ENCODE results near the gene CLEC17A. TPM values are rescaled to one million over a fixed set of nuclear protein-coding genes. Genes with fewer than 3 reads are reported as not detected.

CLEC17A gene
- total and polyA plus RNA-seq, 7 donors: 13.7 TPM; not detected in 6

DNA sequence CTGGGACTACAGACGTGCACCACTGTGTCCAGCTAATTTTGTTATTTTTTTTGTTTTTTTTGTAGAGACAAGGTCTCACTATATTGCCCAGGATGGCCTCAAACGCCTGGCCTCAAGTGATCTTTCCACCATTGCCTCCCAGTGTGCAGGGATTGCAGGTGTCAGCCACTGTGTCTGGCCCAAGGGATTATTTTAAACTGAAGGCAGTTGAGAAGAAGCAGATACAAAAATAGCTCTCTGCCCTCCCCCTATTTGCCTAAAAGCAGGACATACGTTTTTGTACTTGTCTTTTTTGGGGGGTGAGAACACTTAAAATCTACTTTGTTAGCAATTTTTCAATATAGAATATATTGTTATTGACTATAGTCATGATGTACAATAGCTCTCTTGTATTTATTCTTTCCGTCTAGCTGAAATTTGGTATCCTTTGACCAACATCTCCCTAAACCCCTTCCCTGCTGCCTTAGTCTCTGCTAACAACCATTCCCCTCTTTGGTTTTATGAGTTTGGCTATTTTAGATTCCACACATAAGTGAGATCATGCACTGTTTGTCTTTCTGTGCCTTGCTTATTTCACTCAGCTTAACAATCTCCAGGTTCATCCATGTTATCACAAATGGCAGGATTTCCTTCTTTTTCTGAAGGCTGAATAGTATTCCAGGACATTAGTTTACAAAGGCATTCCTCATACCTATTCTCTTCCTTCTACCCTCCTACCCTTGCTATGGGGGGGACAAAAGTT is 56.8 kb downstream of the CLEC17A start:
- intact Hi-C loops (cut with DNase I): no loop called here
- Histone ChIP-seq H3K36me3 (no peaks in the 10 kb centered on the region), H3K27ac (peak overlapping the region in 3 of 4 donors; percentile 42 to 68 (median 60)), H3K9me3 (peaks cover 0 to 8% (median 2%) of the 10 kb centered on the region in 4 donors), H3K4me1 (peaks cover 0 to 20% (median 12%) of the 10 kb centered on the region in 4 donors), H3K27me3 (no peaks in the 10 kb centered on the region), H3K4me3 (no peak overlapping the region)
- TF ChIP-seq EP300 (IDR thresholded peaks at IDR 0.05): no peak
- peak in 2 of 4 donors; percentile 57 to 67 for TF ChIP-seq POLR2AphosphoS5 (IDR thresholded peaks at IDR 0.05)
- 49 to 55% methylated on average over 4 of the region's 4 CpGs for WGBS, 2 donors
- no peak for DNase-seq

DNA sequence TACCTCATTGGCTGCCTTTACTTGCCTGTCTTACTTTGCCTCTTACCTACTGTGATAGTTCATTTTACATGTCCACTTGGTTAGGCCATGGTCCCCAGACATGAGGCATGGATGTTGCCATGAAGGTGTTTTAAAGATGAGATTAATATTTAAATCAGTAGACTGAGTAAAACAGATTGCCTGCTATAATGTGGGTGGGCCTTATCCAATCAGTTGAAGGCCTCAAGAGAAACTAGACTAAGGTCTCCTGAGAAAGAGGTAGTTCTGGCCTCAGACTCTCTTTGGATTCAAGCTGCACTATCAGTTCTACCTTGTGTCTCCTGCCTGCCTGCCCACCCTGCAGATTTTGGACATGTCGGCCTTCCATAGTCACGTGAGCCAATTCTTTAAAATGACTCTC is 65.6 kb downstream of the CLEC17A start:
- no peaks in the 10 kb centered on the region for H3K9me3 ChIP-seq
- TF ChIP-seq, protein P1, sequence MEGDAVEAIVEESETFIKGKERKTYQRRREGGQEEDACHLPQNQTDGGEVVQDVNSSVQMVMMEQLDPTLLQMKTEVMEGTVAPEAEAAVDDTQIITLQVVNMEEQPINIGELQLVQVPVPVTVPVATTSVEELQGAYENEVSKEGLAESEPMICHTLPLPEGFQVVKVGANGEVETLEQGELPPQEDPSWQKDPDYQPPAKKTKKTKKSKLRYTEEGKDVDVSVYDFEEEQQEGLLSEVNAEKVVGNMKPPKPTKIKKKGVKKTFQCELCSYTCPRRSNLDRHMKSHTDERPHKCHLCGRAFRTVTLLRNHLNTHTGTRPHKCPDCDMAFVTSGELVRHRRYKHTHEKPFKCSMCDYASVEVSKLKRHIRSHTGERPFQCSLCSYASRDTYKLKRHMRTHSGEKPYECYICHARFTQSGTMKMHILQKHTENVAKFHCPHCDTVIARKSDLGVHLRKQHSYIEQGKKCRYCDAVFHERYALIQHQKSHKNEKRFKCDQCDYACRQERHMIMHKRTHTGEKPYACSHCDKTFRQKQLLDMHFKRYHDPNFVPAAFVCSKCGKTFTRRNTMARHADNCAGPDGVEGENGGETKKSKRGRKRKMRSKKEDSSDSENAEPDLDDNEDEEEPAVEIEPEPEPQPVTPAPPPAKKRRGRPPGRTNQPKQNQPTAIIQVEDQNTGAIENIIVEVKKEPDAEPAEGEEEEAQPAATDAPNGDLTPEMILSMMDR (IDR thresholded peaks at IDR 0.05): no peak
- TF ChIP-seq POLR2AphosphoS5 (IDR thresholded peaks at IDR 0.05): no peak
- no peak for TF ChIP-seq EP300 (IDR thresholded peaks at IDR 0.05)
- TF ChIP-seq POLR2A (IDR thresholded peaks at IDR 0.05): no peak
- H3K27ac ChIP-seq: no peak overlapping the region
- intact Hi-C loops (cut with DNase I): no loop called here
- H3K27me3 ChIP-seq: no peaks in the 10 kb centered on the region
- WGBS, 2 donors: 87 to 92% methylated on average over 2 of the region's 2 CpGs
- no peak overlapping the region for H3K4me3 ChIP-seq
- no peaks in the 10 kb centered on the region for H3K36me3 ChIP-seq
- H3K4me1 ChIP-seq: no peaks in the 10 kb centered on the region
- DNase-seq: no peak

DNA sequence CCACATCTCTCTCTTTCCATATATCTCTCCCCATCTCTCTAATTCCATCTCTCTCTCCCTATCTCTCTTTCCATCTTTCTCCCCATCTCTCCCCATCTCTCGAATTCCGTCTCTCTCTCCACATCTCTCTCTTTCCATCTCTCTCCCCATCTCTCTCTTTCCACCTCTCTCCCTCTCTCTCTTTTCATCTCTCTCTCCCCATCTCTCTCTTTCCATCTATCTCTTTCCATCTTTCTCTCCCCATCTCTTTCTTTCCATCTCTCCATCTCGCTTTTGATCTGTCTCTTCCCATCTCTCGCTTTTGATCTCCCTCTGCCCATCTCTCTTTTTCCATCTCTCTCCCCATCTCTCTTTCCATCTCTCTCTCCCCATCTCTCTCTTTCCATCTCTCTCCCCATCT is 66.1 kb downstream of the CLEC17A start:
- WGBS, 2 donors: 66 to 75% methylated on average over 4 of the region's 4 CpGs
- Histone ChIP-seq H3K9me3 (no peaks in the 10 kb centered on the region), H3K36me3 (no peaks in the 10 kb centered on the region), H3K27ac (no peak overlapping the region), H3K4me3 (no peak overlapping the region), H3K4me1 (no peaks in the 10 kb centered on the region), H3K27me3 (no peaks in the 10 kb centered on the region)
- TF ChIP-seq, protein P1 (IDR thresholded peaks at IDR 0.05): no peak
- TF ChIP-seq POLR2AphosphoS5 (IDR thresholded peaks at IDR 0.05) (no peak), POLR2A (IDR thresholded peaks at IDR 0.05) (no peak)
- DNase-seq: no peak
- intact Hi-C loops (cut with DNase I): no loop called here

DNA sequence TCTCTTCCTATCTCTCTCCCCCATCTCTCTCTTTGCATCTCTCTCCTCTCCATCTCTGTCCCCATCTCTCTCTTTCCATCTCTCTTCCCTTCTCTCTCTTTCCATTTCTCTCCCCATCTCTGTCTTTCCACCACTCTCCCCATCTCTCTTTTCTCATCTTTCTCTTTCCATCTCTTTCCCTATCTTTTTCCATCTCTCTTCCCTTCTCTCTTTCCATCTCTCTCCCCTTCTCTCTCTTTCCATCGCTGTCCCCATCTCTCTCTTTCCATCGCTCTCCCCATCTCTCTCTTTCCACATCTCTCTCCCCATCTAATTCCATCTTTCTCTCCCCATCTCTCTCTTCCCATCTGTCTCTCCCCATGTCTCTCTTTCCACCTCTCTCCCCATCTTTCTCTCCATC is 67.3 kb downstream of the CLEC17A start:
- TF ChIP-seq POLR2A (IDR thresholded peaks at IDR 0.05) (no peak), EP300 (IDR thresholded peaks at IDR 0.05) (no peak), POLR2AphosphoS5 (IDR thresholded peaks at IDR 0.05) (no peak)
- TF ChIP-seq, protein P1 (IDR thresholded peaks at IDR 0.05): no peak
- Histone ChIP-seq H3K36me3 (no peaks in the 10 kb centered on the region), H3K4me3 (no peak overlapping the region), H3K27me3 (no peaks in the 10 kb centered on the region), H3K4me1 (no peaks in the 10 kb centered on the region), H3K9me3 (no peaks in the 10 kb centered on the region), H3K27ac (no peak overlapping the region)
- 79 to 81% methylated on average over 2 of the region's 2 CpGs for WGBS, 2 donors
- intact Hi-C loops (cut with DNase I): no loop called here
- DNase-seq: no peak

DNA sequence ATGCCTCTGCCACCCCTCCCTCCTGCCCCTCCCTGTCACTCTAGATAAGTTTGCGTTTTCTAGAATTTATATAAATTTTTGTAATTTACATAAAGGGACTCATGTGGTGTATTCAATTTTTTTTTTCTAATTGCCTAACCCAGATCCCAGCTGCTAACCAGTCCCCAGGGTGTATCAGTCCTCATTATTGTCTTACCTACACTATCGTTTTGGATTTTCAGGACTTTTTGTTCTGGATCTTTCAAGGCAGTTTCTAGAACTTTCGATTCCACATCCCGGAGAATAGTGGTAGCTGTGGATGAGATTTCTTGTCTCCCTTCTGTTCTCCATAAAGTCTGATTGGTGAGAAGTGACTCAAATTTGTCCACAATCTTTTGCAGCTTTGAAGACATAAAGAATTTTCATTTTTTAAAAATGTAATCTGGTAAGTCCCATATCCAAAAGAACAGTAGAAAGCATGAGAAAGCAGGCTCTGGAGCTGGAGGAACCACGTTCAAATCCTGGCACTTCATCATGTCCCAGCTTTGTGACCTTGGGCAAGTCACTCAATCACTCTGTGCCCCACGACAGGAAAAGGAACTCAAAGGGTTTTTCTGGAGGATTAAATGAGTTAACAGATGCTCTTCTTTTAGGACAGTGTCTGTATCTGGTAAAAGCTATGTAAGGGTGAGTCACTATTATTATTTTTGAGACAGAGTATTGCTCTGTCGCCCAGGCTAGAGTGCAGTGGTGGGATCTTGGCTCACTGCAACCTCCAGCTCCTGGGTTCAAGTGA is 72.1 kb downstream of the CLEC17A start:
- H3K9me3 ChIP-seq: no peaks in the 10 kb centered on the region
- H3K36me3 ChIP-seq: no peaks in the 10 kb centered on the region
- TF ChIP-seq, protein P1 (IDR thresholded peaks at IDR 0.05): no peak
- no peak for TF ChIP-seq EP300 (IDR thresholded peaks at IDR 0.05)
- TF ChIP-seq POLR2AphosphoS5 (IDR thresholded peaks at IDR 0.05): no peak
- 62 to 77% methylated on average over 7 of the region's 7 CpGs for WGBS, 2 donors
- no peak for DNase-seq
- no peak overlapping the region for H3K4me3 ChIP-seq
- H3K27me3 ChIP-seq: no peaks in the 10 kb centered on the region
- intact Hi-C loops (cut with DNase I): no loop called here
- H3K27ac ChIP-seq: no peak overlapping the region
- no peaks in the 10 kb centered on the region for H3K4me1 ChIP-seq
